ENCODE results near the gene CRX.
"Not testable (repeated sequence)": the region's sequence is repeated elsewhere in the genome, so short reads cannot be mapped to it uniquely, and the experiment has no call there.

- TF ChIP-seq CTCF, POLR2A (IDR thresholded peaks at IDR 0.05): not testable (repeated sequence)
Observed at GRCh38 chr19:47803671-47804070, 18.1 kb upstream of the CRX start.

All from ovary (tissue), 3 donors.